Activated T-cell treated with anti-CD3 and anti-CD28 coated beads for 48 hours (primary cell): ENCODE data around the gene KITLG.
"Not testable (repeated sequence)": the region's sequence is repeated elsewhere in the genome, so short reads cannot be mapped to it uniquely, and the experiment has no call there.

Source experiments
- DNase-seq: peaks from one replicate; pipeline ENCODE4 v3.0.0-alpha.2; 2020; ENCODE audit warnings: low read depth

The KITLG gene

DNA sequence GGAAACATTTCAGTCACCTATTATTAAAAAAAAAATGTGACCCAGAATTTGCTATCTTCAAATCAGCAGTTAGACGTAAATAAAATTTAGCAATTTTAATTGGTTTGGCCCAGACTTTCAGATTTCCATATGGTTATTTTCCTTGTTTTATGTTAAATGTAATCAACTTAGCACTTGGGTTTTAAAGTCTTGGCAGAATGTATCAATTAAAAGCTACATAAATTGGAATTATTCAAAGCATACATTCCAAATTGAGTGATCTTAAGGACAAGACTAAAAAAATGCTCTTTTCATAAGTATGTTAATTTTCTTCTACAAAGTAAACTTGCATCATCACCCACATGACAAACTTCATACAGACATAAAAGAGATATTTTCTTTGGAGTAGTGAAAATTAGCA is 3.4 kb downstream of the KITLG start:
- DNase-seq, result no peak

DNA sequence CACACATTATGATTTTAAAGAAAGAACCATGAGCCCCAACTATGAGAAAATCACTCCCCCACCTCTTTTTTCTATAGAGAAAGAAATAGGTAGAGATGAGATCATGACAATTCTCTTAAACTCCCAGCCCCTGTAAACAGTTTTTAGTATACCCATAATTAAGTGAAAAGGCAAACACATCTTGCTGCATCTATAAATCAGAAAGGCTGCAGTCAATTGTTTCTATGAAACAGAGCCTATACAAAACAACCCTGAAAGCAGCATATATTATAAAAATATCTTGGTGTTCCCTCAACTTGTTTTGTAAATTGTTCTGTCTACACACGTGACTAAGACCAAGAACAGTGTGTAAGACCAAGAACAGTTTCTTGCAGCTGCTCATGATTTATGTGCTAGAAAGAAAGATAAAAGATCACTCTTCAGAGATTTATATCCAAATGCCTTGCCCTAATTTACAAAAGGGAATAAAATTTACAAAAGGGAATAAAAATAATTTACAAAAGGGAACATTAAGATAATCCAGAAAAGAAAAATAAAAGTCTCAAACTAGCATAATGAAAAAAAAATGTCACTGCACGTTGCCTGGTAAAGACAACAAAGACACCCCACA is 4.8 kb downstream of the KITLG start:
- DNase-seq, result no peak

DNA sequence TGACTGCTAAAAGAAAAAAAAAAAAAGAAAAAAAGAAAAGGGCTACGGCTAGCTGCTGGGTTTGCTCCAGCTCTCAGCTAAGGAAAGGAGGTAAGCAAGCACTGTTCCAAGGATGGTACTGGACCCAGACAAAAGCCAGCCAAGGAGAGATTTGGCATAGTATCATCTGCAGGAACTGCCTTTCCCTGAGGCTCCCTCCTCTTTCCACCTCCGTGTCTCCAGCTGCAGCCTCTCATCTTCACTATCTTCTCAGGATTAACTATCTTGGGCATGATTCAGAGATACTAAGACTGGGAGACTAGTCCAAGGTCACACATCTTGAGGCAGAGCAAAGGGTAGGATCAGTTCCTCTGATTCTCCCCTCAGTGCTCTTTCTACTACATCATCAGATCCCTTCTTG is 6.0 kb downstream of the KITLG start:
- no peak for DNase-seq

DNA sequence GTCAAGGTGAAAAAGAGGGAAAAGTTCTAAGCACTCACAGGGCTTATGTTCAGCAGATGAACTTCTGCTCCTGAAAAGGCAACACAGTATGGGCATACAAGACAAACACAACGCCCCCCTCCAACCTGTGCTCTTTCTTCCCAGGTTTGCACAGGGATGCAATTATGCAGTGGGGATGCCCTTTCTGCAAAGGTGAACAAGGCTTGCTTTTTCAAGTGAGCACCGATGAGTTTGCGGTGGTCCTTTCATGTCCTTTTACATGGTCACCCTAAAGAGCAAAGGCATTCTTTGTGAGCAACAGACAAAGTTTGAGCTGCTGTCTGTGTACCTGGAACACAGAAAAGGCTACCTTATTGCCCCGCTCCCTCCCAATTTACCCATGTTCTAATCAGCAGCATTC is 6.7 kb downstream of the KITLG start:
- DNase-seq, result no peak

DNA sequence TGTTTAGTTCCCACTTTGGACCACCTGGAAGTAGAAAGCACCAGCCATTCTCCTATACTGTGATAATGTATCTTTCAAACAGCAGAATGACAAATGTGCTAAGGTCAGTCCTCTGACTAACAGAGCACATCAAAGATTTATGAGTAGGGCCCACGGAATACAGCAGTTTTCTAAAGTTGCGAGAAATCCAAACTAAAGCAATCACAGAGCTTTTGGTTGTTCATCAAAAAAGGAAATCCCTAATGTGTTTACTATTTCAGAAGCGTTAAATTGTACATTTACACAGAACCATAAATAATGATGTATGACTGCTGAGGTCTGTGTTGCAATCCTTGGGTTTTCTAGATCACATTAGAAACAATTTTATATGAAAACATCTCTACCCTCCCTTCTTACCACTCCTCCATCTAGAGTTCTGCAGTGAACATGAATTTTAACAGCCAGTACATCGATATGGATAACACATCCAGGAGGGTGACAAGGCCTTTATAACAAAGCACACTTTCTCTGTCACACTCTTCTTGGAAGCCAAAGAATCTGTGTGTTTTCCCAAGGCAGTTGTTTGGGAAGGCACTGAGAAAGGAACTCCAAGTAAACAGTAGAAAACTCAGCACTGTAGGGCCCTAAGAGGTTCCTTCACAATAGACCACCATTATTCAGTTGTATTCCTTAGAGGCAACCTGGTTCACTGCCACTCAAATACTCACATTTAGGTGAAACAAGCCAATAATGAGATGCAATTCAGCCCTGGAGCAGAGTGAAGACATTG is 7.3 kb downstream of the KITLG start:
- DNase-seq, result no peak

DNA sequence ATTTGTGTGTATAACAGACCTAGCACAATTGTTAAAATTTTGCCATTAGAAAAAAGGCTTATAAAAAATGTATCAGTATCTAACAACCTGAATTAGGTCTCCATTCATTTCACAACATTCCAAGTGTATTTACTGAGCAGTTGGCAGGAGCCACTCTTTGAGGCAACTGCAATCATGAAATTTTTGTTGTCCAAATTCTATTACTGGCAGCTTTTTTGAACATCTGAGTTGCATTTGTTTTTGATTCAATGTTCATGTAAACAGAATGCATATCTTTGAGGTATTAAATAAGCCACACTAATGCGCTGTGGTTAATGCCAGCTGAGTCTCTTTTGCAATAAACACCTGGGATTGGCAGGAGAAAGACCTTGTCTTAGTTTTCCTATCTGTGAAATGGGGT is 8.7 kb downstream of the KITLG start:
- no peak for DNase-seq

DNA sequence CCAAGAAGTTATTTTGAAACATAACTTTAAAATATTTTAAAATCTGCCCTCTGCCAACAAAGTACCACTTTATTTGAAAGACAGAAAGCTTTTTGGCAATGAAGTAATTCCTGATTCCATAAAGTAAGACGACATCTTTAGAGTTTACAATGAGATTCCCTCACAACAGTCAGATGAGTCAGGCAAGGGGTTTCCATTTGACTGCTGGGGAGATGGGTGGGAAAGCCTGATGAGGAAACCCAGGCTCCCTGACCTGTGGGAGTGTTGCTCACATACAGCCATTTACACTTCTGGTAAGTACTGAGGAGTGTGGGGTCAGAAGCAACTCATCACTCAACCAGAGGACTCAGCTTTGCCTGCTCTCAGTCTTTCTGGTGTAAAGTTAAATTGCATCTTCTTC is 10.2 kb downstream of the KITLG start:
- DNase-seq, result no peak

DNA sequence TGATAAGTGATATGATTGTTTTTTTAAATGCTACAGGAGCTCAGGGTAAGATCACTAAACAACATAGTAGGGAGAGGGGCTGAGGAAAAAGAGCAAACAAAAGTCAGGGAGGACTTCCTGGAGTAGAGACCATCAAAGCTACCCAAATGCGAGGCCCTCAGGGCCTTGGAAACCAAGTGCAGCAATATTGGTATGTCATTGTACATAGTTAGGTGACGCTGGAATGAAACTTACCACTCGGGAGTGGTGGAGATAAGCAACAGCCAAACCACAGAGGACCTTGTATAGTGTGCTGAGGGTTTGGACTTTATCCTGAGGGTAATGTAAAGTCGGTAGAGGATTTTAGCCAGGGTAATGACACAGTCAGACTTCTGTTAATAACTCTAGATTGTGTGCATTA is 13.8 kb downstream of the KITLG start:
- no peak for DNase-seq

DNA sequence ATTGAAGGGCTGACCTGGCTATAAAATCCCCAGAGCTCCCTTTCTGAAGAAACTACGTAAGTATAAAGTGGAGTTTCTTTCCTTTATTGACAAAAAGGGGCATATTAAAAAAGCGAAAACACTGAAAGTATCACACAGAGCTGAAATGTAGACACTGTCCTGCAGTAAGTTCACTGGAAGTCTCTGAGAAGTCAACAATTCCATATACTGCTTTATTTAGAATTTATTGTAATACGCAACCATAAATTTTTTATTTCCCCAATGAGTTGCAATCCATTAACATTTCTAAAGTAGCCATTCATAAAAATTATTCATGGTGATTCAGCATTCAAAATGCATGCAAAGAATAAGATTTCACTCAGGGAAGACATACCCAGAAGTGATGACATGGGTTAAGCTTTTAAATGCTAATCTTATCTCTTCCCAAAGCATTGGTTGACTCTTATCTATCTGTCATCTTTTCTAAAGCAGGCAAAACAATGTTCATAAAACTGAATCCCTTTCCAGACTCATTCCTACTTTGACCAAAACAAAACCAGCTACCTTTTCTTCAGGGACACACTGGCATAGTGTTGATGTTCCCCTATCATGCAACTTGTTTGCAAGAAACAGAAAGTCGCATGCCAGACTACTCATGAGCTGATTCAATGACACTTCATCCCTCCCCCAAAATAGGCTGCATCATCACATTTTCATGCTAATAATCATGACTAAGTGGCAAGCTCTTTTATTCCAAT is 17.3 kb downstream of the KITLG start:
- DNase-seq, result no peak

DNA sequence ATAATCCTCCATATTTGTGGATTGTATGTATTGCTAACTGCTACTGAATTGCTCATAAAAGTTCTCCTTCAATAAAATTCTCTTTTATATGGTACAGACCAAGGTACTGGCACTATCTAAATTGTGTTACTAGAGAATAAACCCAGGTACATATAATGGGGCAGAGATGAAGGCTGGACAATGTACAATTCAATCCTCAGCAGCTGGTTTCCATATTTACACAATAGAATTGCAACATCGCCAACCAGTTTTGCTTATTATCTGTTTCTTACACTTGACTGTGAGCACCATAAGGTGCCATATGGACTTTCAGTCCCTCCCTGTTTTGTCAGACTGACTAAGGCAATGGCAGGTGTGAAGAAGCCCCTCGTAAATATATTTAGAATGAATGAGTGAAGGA is 18.1 kb downstream of the KITLG start:
- DNase-seq, result no peak

DNA sequence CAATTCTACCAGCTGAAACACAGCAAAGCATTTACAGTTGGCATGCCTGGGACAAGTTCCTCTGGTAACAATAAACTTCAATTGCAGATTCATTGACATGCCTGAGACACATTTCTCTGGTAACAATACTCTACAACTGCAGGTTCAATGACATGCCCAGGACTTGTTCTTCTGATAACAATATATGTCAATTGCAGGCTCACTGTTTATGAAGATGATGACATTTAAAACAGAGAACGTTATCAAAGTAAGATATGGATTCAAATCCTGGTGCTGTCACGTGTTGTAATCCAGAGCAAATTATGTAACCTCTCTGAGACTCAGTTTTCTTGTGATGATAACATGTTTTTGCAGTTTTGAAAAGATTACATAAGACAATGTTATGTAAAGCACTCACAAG is 20.5 kb downstream of the KITLG start:
- no peak for DNase-seq

DNA sequence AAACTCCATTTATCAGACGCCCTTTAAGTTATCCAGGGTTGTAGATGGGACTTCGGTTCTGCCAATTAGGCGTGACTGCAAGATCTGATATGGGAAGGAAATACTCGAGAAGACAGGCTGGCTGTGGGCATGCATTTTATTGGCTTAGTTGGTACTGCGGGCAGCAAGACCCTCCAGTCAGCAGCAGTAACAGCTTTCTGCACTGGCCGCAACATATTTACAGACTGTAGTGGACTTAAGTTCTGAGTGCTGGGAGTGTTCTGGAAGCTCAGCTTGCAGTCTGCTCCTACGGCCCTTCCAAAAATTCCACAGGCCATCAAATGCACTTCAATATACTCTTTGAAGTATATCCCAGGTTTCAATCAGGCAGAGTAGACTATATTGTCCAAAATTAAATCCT is 21.1 kb downstream of the KITLG start:
- DNase-seq, result no peak

DNA sequence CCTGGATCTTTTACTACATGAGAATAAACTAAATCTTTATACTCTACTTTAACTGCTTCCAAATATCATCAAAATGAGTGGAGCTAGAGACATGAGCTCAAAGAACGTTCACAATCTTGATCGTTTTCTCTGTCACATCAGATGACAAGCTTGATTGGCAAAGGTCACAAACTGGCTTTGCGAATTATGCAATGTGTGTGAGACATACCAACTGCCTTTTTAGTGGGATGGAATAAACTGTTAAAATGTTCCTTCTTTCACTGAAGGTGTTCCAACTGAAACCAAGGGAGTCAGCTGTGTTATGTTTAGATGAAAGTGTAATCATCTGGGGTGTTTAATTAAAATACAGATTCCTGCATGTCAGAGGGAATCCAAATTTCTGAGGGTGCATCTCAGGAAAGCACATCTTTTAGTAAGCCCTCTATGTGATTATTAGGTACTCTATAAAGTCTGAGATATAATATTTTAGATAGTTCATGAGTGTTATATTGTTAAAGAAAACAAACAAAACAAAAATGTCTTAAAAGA is 21.9 kb downstream of the KITLG start:
- DNase-seq, result no peak

DNA sequence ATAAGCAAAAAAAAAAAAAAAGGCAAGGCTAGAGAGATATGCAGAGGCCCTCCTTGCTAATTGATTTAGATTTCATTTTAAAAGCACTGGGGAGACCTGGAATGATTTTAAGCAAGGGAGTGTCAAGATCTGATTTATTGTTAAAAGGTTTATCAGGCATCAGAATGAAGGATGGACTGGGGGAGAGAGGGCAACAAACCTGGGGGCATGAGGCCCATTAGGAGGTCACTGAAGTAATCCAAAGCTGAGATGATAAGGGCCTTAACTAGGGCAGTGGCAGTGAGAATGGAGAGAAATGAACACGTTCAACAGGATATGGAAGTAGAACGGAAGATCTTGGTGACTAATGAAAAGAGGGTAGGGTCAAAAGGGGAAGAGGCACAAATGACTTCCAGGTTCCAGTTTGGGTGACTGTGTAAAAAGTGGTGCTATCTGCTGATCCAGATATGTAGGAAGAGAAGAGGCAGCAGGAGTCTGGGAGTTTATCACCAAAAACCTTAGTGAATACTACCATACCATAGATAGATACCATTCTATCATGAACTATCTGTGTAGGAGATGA is 24.0 kb downstream of the KITLG start:
- DNase-seq, result no peak

DNA sequence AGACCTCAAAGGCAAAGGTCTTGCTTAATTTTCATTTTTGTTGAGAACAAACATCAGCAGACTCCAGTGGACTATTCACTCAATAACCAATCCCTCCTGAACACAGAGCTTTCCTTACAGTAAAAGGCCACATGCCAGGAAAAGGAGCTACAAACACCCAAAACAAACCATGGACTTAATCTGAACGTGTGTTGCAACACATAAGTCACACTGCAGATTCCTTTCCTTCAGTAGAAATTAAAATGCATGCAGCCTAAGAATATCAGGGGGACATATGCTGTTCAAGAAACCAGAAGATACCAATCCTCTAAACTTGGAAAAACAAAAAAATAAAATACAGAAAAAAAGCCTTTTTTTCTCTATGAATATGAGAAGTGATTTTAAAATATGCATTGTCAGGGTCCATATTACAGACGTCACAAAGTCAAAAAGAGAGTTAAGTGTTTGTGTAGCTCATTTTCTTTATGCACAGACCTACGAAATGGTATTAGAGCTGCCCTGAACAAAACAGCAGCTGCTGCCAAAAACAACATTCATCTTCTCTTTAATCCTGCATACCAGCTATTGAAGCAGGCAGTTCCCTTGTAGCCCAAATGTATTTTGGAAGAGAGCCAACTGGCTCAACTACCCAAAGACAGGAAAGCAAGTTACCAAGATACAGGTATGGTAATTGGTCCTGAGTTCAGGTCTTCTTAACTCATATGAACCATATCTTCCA is 26.2 kb downstream of the KITLG start:
- no peak for DNase-seq

DNA sequence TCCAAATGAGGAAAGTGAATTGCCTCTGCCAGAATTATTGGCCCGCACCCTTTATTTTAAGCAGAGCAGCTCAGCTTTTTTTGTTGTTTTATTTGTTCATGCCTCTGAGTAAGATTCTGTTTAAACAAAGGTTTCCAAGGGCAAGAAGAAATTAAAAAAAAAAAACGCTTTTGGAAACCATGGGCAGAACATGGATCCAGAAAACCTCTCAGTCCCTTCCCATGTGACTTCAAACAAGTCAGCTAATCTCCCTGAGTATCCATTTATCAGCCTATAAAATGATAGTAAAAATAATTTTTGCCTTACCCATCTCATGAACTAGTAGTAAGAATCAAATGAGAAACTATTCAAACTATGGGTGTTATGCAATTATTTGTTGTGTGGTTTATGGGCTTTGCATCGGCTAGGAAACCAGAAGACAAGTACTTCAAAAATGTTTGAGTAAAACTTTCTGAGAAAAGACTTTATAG is 27.6 kb downstream of the KITLG start:
- no peak for DNase-seq

DNA sequence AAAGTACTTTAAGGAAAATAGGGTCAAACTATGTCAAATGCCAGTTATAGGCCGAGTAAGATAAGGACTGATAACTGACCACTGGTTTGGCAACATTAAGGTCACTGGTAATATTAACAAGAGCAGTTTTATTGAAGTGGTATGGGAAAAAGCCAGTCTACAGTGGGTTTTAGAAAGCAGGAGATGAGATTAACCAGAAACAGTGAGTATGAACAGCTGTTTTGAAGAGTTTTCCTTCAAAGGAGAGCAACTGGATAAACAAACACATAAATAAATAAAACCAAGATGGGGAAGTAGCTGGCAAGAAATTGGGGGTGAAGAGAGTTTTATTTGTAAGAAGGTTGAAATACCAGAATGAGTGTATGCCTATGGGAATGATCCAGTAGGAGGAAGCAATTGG is 30.3 kb downstream of the KITLG start:
- DNase-seq, result no peak

DNA sequence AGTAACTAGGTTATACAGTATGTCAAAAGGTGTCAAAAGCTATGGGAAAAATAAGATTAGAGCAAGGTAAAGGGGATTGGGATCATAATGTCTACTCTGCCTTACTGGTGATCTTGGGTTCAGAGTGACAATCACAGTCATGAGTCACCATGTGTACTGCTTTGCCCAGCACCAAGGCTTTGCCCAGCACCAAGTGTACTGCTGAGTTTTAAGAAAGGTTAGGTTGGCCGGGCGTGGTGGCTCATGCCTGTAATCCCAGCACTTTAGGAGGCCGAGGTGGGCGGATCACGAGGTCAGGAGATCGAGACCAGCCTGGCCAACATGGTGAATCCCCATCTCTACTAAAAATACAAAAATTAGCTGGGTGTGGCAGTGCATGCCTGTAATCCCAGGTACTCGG is 32.3 kb downstream of the KITLG start:
- not testable (repeated sequence) for DNase-seq

DNA sequence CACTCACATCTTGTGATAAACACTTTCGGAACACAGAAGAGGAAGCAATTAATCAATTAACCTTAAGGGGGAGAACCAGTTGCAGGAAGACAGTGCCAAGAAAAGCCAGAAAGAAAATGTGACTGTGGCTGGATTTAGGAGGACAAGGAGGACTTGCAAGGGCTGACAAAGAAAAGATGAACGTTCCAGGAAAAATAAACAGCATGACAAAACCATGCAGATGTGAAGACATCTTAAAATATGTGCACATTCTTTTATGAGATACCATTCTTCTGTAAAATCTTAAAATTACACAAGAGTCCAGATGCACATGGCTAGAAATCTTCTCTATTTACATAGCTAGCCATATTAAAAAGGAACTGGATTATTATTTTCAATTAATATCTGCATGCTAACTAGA is 33.4 kb downstream of the KITLG start:
- no peak for DNase-seq

DNA sequence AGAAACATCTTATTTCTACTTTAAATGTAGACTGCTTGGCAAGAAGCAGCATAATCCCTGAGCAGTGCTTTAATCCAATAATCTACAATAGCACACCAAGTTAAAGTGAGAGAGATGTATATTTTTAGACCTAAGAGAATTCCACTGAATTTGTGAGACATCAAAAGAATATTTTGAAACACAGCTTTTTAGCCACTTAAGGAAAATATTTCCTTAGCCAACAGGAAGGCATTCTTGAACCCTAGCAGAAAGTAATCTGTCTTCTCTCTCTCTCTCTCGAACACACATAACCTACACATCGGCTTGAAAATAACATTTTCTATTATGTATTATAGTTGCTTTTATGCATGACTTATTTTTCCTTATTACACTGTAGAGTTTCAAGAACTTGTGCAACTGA is 34.0 kb downstream of the KITLG start:
- no peak for DNase-seq

DNA sequence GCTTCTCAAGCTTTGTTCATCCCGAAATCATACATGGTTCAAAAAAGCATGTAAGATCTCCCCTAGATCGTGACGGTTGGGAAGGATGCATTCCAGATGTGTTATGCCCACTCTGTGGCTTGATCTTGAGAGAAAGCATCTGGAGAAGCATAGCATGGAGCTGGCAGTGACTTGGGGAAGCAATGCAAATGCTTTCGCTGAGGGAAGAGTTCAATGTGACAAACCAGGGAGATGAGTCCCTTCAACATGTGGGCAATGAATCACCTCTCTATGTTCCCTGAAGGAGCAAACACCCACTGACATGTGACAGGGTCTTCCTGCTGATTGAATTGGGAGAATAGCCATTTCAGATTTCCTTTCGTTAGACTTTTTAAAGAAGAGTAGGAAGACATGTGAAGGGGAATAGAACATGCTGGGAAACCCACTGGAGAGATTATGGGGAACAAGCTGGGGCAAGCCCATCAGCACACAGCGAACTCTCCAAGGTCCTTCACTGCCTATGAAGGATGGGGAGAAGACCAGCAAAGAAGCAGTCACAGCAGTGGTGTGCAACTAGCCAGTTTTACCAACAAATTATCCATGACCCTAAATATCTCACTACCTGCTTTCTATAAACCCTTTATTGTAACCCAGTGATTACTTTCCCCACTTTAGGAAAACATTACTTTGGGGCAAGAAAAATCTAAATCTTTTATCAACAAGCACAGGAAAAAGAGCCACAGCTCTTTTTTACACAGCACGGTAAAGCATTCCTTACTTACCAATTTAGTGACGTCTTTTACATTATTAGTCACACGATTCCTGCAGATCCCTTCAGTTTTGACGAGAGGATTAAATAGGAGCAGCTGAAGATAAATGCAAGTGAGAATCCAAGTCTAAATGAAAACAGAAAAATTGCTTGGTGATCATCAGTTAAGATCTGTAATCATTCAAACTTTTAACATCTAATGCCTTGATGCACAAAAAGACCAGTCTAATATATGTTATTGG is 35.0 kb downstream of the KITLG start:
- no peak for DNase-seq
